DND-41 (cell line): Measurements from ENCODE around the gene XPO6.

Source experiments
- EZH2 ChIP-seq: IDR thresholded peaks from 3 replicates; pipeline ENCODE4 v1.6.1; 2012; ENCODE audit warnings: borderline replicate concordance, low read depth, mild to moderate bottlenecking, moderate library complexity, low read length, inconsistent platforms; ENCODE audit not compliant: severe bottlenecking
- TF ChIP-seq, protein P1 (sequence below): IDR thresholded peaks from 2 replicates; pipeline ENCODE4 v1.5.1; 2012; ENCODE audit warnings: borderline replicate concordance, low read length, moderate library complexity, mild to moderate bottlenecking; ENCODE audit not compliant: poor library complexity, severe bottlenecking; ENCODE audit errors: extremely low read depth

DNA sequence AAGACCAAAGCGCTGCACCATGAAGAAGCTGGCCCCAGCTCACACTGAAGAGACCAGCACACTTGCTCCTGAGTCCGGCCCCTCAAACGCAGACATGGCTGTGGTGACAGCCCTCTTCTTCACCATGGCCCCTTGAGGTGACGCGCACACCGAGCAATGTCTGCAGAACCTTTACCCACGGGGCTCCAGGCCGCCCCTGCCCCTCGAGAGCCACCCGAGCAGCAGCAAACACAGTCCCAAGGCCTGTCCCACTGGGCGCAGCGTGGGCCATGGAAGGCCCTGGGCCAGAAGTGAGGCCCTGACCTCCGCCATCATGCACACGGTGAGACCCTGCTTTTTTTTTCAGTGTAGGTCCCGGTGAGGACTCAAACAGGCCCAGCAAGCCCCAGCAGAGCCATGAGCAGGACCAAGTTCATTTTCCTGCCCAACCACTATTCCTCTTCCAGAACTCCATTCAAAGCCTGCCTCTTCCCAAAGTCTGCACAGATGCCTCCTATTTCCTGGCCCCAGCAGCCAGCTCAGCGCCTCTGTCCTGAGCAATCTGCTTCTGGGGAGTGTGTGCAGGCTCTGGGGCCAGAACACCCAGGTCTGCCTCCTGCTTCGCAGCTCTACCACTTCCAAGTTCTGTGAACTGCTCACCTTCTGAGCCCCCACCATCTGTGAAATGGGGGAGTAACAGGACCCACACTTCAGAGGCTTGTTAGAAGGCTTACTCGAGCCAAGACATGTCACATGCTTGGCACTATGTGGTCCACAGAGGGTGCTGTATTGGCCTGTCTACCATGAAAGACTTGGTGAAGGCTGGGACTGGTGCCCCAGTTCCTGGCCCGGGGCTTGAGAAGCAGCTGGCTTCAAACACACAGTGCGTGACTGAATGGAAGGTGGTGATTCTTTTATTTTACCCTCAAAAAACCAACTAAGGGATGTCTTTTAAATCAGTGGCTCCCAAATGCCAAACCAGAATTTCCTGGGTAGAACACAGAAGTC, 112.5 kb downstream of the XPO6 start:
- TF ChIP-seq, protein P1, sequence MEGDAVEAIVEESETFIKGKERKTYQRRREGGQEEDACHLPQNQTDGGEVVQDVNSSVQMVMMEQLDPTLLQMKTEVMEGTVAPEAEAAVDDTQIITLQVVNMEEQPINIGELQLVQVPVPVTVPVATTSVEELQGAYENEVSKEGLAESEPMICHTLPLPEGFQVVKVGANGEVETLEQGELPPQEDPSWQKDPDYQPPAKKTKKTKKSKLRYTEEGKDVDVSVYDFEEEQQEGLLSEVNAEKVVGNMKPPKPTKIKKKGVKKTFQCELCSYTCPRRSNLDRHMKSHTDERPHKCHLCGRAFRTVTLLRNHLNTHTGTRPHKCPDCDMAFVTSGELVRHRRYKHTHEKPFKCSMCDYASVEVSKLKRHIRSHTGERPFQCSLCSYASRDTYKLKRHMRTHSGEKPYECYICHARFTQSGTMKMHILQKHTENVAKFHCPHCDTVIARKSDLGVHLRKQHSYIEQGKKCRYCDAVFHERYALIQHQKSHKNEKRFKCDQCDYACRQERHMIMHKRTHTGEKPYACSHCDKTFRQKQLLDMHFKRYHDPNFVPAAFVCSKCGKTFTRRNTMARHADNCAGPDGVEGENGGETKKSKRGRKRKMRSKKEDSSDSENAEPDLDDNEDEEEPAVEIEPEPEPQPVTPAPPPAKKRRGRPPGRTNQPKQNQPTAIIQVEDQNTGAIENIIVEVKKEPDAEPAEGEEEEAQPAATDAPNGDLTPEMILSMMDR: no peak
- TF ChIP-seq EZH2: no peak
